Esophagus mucosa (tissue), 1 donor: ENCODE measurements around the gene NKX3-2. TPM values are rescaled to one million over a fixed set of nuclear protein-coding genes. Genes with fewer than 3 reads are reported as not detected.
"Not testable (repeated sequence)": the region's sequence is repeated elsewhere in the genome, so short reads cannot be mapped to it uniquely, and the experiment has no call there.

Experiments used
- ATAC-seq: fragments of 200-7000 bp; cut with Tn5 transposase; one replicate; pipeline ENCODE4 v1.9.1; 2020
- total RNA-seq: library from RNA; stranded (reverse); gene quantifications from one replicate; pipeline ENCODE4 v1.2.4, GENCODE V29; 2023
- donor health status: DM: yes; HTN: yes; CAD: no.

NKX3-2 gene
- total RNA-seq: not detected

DNA sequence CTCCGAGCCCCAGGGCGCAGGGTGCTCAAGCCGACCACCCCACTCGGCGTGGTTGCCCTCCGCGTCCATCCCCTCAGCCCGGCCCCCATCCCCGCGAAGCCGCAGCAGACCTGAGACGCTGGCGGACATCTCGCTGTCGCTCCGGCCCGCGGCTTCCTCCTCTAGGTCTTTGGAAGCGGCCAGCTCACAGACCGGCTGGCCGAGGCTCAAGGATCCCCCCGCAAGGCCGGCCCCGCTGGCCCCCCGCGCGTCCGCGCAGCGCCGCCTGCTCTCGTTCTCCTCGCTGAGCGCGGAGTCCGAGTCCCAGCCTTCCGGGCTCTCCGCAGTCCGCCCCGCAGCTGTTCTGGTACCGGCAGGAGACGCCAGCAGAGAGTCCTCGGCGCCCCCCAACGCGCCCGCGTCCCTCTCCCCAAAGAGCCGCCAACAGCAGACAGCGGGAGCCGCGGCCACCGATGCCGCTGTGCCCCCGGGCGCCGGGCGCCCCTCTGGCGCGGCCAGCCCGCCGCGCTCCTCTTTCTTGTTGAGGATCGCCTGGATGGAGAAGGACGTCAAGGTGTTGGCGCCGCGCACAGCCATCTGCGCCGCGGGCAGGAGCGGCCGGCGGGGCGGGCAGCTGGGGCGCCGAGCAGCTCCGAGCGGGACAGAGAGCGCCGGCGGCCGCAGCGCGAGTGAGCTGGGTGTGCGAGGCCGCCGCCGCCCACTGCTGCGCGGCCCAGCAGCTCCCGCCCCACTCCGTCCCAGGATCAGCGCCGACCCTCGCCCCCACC, at the start of gene NKX3-2:
Gene NKX3-2, minus strand, starts transcription at position 670 of the 767 bp plus-strand sequence. Its CDS starts 94 bp downstream, at position 576.
- ATAC-seq: peak; percentile 27

DNA sequence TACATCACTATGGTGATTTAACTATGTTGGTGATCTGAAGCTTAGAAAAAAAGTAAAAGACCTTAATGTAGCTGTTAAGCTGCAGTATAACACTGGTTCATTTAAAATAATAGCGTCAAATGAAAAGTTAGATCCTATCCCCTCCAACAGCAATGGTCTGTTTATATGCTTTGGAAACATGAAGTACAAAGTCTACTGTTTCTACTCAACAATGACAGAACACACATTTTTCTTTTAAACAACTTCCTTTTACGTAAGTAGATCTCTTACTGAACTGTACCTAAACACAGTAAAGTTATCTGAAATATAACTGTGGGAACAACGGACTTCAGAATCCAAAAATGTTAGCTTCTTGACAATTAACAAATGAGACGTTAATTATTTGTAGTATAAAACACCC, 47.9 kb upstream of the NKX3-2 start:
- no peak for ATAC-seq

DNA sequence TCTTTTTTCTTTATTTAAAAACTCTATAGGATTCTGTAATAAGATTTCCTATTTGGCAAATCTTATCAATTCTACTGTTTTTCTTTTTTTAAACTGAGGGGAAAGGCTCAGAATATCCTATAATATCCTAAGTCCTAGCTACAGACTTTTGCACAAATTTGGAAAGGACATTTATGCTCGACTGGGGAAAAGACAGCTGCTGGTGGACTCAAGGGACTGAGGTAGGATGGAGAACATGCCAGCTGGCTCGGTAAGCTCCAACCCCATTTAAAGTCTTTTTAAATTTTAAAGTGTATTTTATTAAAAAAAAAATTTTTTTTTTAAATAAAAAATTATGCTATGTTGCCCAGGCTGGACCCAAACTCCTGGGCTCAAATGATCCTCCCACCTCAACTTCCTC, 46.5 kb upstream of the NKX3-2 start:
- ATAC-seq: no peak

DNA sequence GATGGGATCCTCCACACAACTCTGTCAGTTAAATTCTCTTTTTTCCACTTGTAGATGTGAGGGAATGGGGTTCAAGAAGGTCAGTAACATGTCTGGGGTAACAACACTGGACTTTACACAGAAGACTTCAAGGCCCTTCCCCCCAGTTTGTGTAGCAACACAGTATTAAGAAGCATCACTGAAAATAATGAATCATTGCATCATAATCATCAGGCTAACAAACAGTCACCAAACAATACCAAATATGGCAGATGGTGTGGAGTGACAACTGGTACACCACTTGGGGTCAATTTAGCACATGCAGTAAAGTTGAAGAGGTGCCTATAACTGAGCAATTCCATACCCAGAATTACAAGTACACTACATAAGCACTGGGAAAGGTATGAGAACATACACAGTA, 44.6 kb upstream of the NKX3-2 start:
- ATAC-seq: no peak

DNA sequence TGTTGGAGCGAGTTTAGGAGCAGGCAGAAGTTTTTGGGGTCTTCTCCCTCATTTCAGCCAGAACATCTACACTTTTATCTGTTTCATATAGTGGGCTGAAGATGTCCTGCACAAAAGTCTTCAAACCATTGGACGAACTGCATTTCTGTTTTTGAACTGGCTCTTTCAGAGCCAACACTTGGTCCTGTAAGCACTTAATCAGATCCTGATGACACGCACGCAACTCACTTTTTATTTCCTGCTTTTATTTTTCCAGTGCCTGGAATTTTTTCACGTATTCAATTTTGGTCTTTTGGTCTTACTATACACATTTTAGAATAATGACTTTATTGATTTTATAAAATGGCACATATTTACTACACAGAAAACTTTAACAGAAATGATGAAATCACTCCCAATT, 40.2 kb upstream of the NKX3-2 start:
- ATAC-seq: no peak

DNA sequence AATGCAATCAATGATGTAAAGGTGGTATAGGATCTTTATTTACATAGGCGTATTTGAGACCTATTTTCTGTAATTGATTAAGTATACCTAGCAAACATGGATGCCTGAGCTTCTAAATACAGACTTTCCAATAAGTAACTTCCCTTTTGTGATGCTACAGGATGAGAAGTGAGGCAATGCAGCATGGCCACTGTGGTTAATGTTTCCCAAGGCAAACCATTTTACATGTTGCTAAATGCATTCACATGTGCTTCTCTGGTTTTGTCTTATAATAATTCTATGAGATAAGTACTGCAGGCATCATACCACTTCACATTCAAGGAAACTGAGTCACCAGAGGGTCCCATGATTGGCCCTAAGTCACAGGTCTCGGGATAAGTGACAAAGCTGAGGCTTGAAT, 35.7 kb upstream of the NKX3-2 start:
- no peak for ATAC-seq

DNA sequence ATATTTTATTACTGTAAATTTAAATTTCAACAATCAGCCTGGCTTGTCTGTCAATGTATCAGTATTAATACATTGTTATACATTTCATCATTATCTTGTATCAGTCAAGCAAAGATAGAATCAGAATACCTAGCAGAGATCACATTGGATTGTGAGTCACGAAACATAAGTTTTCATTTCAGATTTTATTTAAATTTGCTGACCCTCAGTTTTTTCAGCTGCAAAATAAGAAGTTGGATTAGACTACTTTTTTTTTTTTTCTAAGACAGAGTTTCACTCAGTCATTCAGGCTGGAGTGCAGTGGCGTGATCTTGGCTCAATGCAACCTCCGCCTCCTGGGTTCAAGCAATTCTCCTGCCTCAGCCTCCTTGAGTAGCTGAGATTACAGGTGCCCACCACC, 33.4 kb upstream of the NKX3-2 start:
- no peak for ATAC-seq

DNA sequence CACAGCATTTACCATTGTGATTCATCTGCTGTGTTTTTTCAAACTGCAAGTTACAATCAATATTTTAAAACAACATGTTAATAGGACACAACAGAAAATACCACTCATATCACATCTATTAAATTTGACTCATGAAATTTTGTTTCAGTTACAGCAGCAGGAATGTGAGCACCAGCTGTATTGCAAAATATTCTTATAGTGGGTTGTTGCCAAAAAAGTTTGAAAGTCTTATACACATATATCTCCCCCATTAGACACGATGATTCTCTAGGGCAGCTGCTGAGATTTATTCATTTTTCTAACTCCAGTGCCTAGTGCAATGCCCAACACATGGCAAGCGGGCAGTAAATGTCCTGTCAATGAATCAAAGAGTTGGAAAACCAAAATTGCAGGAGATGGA, 26.6 kb upstream of the NKX3-2 start:
- ATAC-seq: no peak

DNA sequence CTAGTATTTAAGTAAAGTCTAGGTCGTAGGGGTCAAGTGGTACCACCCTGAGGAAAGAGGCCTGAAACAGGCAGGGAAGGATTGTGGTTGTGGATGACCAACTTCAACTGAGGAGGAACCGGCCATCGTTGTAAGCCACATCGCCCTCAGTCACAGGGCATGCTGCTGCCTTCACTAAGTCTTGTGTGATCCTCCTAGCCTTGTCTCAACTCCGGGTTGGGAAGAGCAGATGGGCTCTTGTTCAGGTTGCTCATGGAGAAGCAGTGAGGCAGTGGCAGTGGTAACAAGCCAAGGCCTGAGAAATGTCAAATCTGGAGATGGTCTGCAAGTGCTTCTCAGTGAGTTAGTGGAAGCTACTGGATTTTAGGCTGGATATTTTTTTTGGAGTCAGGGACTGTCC, 22.8 kb upstream of the NKX3-2 start:
- no peak for ATAC-seq

DNA sequence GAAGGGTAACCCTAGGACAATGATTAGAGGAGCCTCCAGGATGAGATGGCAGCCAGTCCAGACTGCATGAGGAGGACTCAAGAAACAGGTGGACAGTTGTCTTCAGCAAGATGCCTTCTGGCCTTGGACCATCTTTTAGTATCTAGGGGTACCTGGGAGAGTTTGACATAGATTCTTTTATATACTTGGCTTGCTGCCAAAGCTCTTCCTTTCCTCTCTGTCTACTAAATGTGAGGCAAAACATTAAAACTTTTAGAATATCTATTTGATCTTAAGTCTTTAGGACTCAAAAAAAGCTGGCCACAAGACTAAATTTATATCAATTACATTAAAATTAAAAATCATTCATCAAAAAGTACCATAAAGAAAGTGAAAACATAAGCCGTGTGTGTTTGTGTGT, 18.6 kb upstream of the NKX3-2 start:
- ATAC-seq: no peak

DNA sequence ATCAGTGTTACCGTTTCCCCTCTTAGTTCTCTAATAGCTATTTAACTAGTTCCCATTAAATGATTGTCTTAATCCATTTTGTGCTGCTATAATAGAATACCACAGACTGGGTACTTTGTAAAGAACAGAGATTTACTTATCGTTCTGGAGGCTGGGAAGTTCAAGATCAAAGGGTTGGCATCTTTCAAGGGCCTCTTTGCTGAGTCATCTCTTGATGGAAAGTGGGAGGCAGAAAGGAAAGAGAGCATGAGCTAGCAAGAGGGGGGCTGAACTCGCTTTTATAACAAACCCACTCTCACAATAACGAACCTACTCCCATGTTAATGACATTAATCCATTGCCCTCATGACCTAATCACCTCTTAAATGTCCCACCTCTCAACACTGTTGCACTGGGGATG, 17.4 kb upstream of the NKX3-2 start:
- no peak for ATAC-seq

DNA sequence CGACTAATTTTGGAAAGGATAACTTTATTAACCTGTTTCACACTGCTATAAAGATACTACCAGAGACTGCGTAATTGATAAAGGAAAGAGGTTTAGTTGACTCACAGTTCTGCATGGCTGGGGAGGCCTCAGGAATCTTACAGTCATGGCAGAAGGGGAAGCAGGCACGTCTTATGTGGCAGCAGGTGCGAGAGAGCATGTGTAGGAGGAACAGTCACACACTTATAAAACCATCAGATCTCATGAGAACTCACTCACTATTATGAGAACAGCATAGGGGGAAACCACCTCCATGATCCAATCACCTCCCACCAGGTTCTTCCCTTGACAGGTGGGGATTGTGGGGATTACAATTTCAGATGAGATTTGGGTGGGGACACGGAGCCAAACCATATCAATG, 15.8 kb upstream of the NKX3-2 start:
- not testable (repeated sequence) for ATAC-seq

DNA sequence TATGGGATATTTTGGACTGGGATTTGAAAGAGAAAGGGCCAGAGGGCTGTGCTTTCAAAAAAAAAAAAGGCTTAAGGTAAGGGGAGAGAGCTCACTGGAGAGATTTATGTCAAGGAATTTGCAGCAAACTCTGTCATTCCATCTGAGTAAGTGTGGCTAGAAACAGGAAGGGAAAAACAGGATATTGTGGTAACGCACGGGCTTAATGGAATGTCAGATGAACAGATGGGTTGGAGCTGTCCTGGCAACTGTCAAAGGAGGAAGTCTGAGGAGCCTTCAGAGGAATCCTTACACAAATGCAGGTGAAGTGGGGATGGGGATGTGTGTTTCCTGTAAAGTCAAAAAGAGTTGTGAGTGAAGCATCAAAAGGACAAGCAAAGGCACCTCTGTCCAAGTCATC, 15.1 kb upstream of the NKX3-2 start:
- ATAC-seq: no peak

DNA sequence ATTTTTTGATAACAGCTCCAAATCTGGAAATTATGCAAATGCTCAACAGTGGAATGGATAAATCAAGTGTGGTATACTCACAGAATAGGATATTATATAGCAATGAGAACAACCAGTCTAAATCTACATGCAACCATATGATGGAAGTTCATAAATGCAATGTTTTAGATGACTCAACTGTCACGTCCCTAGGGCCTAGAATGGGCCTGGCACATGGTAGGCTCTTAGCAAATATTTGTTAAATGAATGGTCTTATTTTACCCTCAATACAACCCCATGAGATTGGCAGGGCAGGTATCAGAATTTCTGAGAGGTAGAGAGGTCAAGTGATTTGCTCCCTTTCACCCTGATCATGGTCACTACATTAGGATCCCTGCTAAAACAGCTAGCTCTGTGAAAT, 14.6 kb upstream of the NKX3-2 start:
- ATAC-seq: no peak

DNA sequence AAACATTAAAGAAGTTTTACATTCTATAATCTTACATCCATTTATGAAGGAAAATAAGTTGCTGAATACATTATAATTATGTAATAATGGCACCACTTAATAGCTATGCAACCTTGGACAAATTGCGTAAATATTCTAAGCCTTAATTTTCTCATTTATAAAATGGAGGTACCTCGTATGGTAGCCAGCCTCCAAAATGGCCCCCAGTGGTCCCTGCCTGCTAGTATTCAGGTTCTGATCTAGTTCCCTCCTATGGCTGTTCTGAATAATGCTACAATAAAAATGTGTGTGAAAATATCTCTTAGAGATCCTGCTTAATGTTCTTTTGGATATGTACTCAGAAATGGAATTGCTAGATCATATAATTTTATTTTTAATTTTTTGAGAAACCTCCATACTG, 11.0 kb upstream of the NKX3-2 start:
- no peak for ATAC-seq

DNA sequence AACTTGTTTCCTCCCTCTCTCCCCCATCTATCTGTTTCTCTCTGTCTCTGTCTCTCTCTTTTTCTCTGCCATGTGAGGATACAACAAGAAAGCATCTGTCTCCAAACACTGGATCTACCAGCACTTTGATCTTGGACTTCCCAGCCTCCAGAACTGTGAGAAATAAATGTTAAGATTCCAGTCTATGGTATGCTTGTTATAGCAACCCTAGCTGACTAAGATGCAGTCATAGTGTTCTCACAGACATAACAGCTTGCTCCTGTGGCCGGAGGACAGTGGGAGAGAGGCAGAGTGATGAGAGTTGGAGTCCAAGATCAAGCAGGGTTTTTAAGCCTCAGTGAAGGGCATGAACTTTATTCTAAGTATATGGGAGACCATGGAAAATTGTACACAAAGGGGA, 8.8 kb upstream of the NKX3-2 start:
- no peak for ATAC-seq

DNA sequence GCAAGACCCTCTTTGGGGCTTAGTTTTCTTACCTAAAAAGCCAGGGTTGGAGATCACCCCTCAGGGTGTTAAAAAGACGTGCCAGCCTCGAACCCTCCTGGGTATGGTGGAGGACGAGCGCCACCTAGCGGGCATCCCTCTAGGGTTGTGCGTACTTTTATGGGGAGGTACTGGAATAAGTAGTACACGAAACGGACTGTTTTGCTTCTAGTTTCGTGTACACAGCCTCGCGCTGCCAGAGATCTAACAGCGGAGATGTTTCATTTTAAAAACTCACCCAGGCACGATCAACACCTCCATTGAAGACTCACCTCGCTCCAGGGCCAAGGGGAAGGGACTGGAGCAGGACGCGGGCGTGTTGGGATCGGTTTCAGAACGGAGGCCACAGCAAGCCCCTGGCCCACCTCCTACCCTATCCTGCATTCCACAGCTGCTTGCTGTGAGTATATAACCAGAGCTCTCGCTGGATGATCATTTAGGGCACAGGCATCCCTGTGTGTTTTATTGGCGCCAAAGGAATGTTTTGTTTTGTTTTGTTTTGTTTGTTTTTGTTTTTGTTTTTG, 4.8 kb upstream of the NKX3-2 start:
- ATAC-seq: peak; percentile 79

DNA sequence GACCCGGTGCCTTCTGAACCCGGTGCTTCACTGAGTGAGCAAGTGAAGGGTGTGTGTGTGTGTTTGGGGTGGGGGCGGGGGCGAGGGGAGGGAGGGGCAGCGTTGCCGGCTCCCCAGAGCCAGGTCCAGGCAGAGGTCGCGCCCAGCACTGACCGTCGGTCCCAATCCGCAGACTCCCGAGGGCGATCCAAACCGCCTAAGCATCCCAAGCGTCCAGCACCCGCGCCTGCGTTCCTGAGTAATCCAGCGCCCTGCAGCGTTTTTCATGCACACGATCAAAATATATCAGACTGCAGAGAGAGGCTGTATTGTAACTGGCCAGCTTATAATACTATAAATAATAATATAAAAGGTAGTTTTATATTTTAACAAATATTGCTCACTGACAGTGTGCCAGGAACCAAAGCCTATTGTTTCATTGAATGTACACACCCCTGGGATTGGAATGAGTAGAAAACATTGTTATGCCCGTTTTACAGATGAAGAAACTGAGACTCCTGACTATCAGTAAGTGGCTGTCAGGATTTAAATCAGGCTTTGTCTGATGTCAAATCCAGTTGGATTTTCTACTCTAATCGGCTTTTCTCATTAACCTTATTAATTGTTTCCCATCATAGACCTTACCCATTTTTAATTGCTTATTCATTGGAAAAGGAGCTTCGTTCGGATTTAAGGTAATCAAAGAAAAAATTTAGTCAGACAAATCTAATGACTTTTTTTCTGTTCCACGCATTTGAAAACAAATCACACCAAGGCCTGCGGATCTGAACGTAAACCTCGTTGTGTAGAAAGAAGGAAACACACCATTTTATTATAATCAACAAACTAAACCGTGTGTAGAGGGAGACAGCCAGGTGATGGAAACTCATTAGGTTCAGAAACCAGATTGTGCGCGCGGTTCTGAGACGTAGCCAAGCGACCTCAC, 4.0 kb upstream of the NKX3-2 start:
- ATAC-seq: no peak

DNA sequence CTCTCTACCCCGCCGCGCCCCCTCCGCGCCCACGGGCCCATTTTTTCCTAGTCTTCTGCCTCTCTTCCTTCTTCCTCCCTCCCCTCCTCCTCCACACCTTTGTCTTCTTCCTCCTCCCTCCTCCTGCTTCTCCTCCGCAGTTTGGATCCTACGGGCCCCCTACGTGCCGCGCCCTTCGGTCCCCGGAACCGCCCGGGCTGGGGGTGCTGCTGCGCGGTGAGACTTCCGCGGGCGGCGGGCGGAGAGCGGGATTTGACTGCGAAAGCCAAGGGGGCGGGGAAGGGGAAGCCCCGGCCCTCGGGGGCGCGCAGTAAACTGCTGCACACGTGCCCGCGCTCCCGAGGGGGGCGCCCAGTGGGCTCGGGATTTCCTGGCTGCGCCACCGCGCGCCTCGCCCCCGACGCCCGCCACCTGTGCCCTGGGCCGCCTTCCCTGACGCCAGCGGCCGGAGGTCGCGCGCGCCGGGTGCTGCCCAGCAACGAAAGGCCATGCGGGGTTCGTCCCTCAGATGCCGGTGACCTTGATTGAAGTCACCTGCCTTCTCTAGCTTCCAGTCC, 3.3 kb upstream of the NKX3-2 start:
- ATAC-seq: no peak

DNA sequence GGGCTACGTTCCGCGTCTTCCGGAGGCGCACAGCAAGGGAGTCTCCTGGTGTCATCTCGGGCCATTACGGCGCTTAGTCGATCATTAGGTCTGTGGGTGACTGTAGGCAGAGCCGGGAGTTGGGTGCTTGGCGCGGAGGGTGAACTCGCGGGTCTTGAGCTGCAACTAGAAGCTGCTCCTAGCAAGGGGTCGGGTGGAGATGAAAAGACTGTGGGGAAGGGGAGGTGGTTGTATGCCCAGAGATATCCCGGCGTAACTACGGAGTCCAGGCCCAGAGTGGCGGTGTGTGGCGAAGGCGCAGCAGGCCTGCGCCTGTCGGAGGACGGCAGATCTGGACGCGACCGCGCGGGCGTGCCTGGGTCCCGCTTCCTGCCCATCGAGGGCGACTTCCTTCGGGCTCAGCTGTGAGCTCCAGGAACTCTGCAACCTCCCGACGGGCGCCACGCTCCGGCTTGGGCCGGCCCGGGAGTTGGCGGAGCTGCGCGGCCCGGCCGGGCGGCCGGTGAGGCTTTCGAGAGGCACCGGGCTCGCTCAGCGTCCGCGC, 2.7 kb upstream of the NKX3-2 start:
- peak; percentile 48 for ATAC-seq

DNA sequence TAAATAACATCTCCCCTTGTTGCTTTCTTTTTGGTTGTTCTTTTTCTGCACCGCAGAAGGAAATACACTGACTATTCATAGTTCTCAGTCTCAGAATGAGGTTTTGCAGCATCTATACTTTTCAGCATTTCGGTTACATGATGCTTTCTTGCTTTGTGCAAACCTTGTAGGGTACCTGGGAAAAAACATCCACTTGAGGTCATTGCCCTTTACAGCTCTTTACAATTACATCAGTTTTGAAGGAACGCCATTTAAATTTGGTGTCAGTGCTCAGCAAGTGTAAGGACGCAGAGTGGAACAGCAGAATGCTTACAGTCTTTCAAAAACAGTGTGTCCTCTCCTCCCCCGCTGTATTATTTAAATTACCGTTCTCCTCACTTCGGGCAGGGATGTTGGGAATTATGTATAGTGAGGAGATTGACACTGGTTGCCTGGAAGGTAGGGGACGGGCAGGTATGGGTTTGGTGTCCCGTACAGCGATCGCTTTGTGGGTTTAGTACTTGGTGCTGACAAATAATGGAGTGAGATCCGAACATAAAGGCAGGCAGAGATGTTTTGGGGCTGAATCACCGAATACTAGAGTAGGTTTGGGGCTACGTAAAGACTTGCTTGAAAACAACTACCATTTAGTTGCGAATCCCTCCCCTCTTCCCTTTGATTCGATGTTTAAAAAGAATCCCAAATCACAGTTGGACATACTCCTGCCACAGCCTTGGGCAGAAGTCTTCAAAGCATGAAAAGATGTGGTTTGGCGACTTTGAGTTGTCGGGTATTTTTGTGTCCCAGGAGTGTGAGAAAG, 2.0 kb upstream of the NKX3-2 start:
- ATAC-seq: no peak

DNA sequence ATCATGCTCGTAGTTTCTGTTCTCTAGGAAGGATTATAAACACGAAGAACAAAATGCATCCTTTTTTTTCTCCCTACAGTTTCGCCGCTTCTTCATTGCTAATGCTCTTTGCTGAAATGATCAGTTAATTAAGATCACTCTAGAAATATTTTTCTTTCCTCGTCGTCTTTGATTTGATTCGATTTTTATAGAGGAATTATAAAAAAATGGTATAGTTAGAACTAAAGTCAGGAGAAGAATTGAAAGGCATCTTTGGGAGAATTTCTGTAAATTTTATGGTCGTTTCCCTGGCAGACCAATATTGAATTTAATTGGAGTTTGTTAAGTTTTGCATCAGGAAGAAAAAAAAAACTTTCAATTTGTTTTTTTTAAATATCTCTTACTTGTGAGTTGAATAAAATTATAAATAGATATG, 1.1 kb upstream of the NKX3-2 start:
- no peak for ATAC-seq
